A549 (cell line): ENCODE measurements around the gene ZNF581.

ENCODE experiments used
- CEBPB ChIP-seq, 2 experiments: fragments of >200 bp in 1 of 2; sonication (Bioruptor Twin) in 1 of 2; formaldehyde crosslinking in 1 of 2; IDR thresholded peaks; 2 replicates each; pipeline ENCODE4 v1.6.1; 2012 to 2016
- CTCF ChIP-seq: fragments of >200 bp; sonication (Bioruptor Twin); formaldehyde crosslinking; IDR thresholded peaks from 3 replicates; pipeline ENCODE4 v1.5.1; 2016
- KDM1A ChIP-seq: fragments of 200-600 bp; sonication (generic); IDR thresholded peaks from 2 replicates; pipeline ENCODE4 v1.6.1; 2016; ENCODE audit warnings: low read depth, mild to moderate bottlenecking
- NR3C1 ChIP-seq: fragments of >200 bp; sonication (Bioruptor Twin); formaldehyde crosslinking; IDR thresholded peaks from 3 replicates; pipeline ENCODE4 v1.6.1; 2017
- POLR2A ChIP-seq: IDR thresholded peaks from 2 replicates; pipeline ENCODE4 v1.6.1; 2012; ENCODE audit warnings: mild to moderate bottlenecking, low read length
- RAD21 ChIP-seq, 2 experiments: fragments of >200 bp in 1 of 2; sonication (Bioruptor Twin) in 1 of 2; formaldehyde crosslinking in 1 of 2; IDR thresholded peaks in 1 of 2; conservative IDR thresholded peaks in 1 of 2; 2 replicates in 1 of 2; 3 replicates in 1 of 2; pipeline ENCODE4 v1.6.1; 2012 to 2018; ENCODE audit warnings: inconsistent platforms in 1 of 2
- RCOR1 ChIP-seq: fragments of 150-350 bp; IDR thresholded peaks from 2 replicates; pipeline ENCODE4 v1.6.1; 2014; ENCODE audit warnings: antibody characterized with exemption, low read length, low read depth
- TF ChIP-seq, protein P1 (sequence below): fragments of 250-450 bp; sonication (Bioruptor Pico); IDR thresholded peaks from 2 replicates; pipeline ENCODE4 v1.5.0; 2021; ENCODE audit warnings: mild to moderate bottlenecking, moderate library complexity, borderline replicate concordance

- TF ChIP-seq CTCF (no peak), KDM1A (no peak), POLR2A (no peak), RAD21 (conservative IDR thresholded peaks at IDR 0.05 in 1 of 2, IDR thresholded peaks at IDR 0.05 in 1 of 2) (no peak), RCOR1 (no peak), NR3C1 (no peak), CEBPB (IDR thresholded peaks at IDR 0.05) (no peak)
- TF ChIP-seq, protein P1, sequence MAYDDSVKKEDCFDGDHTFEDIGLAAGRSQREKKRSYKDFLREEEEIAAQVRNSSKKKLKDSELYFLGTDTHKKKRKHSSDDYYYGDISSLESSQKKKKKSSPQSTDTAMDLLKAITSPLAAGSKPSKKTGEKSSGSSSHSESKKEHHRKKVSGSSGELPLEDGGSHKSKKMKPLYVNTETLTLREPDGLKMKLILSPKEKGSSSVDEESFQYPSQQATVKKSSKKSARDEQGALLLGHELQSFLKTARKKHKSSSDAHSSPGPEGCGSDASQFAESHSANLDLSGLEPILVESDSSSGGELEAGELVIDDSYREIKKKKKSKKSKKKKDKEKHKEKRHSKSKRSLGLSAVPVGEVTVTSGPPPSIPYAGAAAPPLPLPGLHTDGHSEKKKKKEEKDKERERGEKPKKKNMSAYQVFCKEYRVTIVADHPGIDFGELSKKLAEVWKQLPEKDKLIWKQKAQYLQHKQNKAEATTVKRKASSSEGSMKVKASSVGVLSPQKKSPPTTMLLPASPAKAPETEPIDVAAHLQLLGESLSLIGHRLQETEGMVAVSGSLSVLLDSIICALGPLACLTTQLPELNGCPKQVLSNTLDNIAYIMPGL (CRISPR knock-in tag): no peak
Measured at GRCh38 chr19:55606471-55606787, 37.0 kb upstream of the ZNF581 start.
